Measurements from ENCODE around the gene CAPN7. TPM values are rescaled to one million over a fixed set of nuclear protein-coding genes. Genes with fewer than 3 reads are reported as not detected.

CAPN7 gene
- total RNA-seq, 1 experiment from 2014 or later = 25.2 TPM

GRCh38 chr3:15220661-15221060 lies 14.6 kb downstream of the CAPN7 start:
- no CpG with 5 or more reads among the region's 2 CpGs for WGBS (ENCODE audit: extremely low coverage, insufficient read length, low lambda C conversion rate)

More at GRCh38 chr3:15220661-15221060, 14.6 kb downstream of the CAPN7 start:
- Histone ChIP-seq H3K14ac (ENCODE audit: insufficient read depth, low read length) (no peak overlapping the region), H3K4me1 (ENCODE audit: insufficient read depth, low read length) (no peaks in the 10 kb centered on the region), H3K23ac (ENCODE audit: insufficient read length, low read depth, low read length) (no peak overlapping the region), H2AK5ac (ENCODE audit: insufficient read length, low read length) (no peak overlapping the region), H2BK5ac (ENCODE audit: insufficient read length, low read length) (no peak overlapping the region), H3K27ac (ENCODE audit: insufficient read length, low read depth, low read length) (no peak overlapping the region), H2BK12ac (ENCODE audit: insufficient read length, low read depth, low read length) (no peak overlapping the region), H3K27me3 (ENCODE audit: insufficient read depth, low read length) (no peaks in the 10 kb centered on the region), H4K20me1 (ENCODE audit: control insufficient read depth, insufficient read depth, insufficient read length) (no peaks in the 10 kb centered on the region), H3K4me2 (ENCODE audit: insufficient read depth, insufficient read length, low read length) (no peak overlapping the region), H4K8ac (replicated peaks; ENCODE audit: insufficient read length, low read depth, low read length) (no peak overlapping the region), H2BK15ac (ENCODE audit: low read depth, low read length) (no peak overlapping the region), H3K9me3 (ENCODE audit: control insufficient read depth, low read depth, low read length) (no peaks in the 10 kb centered on the region), H3K4ac (ENCODE audit: low read depth, low read length) (no peak overlapping the region), H3K79me1 (ENCODE audit: insufficient read depth, low read depth, low read length, poor library complexity, severe bottlenecking) (no peaks in the 10 kb centered on the region), H2BK120ac (ENCODE audit: low read depth, low read length, poor library complexity, severe bottlenecking) (no peak overlapping the region), H2BK20ac (ENCODE audit: low read depth, low read length, poor library complexity, severe bottlenecking) (no peak overlapping the region), H4K91ac (ENCODE audit: insufficient read length, low read depth, low read length) (no peak overlapping the region), H3K23me2 (ENCODE audit: insufficient read length, low read depth, low read length, poor library complexity, severe bottlenecking) (no peaks in the 10 kb centered on the region), H3K56ac (ENCODE audit: insufficient read length, low read depth, low read length) (no peak overlapping the region), H3T11ph (ENCODE audit: low read length) (no peak overlapping the region), H3K79me2 (ENCODE audit: insufficient read depth, low read length) (no peaks in the 10 kb centered on the region), H2AFZ (ENCODE audit: low read length) (no peak overlapping the region), H4K5ac (ENCODE audit: insufficient read length, low read depth, low read length) (no peak overlapping the region), H3K18ac (ENCODE audit: insufficient read length, low read depth, low read length) (no peak overlapping the region), H3K9ac (ENCODE audit: extremely low read depth, insufficient read length, low read length) (no peak overlapping the region)
- peaks cover 6 to 63% (median 46%) of the 10 kb centered on the region in 3 experiments; a peak in 6 of 7 replicates for H3K36me3 Mint-ChIP-seq (ENCODE audit: insufficient read depth in 1 of 3, low read depth in 3 of 3)
- no peak for TF ChIP-seq CTCF (conservative IDR thresholded peaks at IDR 0.05)
- DNase-seq = no peak
- no peaks in the 10 kb centered on the region for H3K4me1 Mint-ChIP-seq
- no peaks in the 10 kb centered on the region for H3K9me3 Mint-ChIP-seq
- no peaks in the 10 kb centered on the region for H3K27me3 Mint-ChIP-seq (ENCODE audit: low read depth)
- H3K27ac Mint-ChIP-seq = no peak overlapping the region
- H3K4me3 Mint-ChIP-seq = no peak overlapping the region
